ENCODE data around the gene GAPDH. TPM values are rescaled to one million over a fixed set of nuclear protein-coding genes. Genes with fewer than 3 reads are reported as not detected.

Gene GAPDH
- total RNA-seq, 2 donors from 2014 or later = 1,469 to 2,105 TPM

GRCh38 chr12:6560501-6561205 lies 26.3 kb downstream of the GAPDH start:
- WGBS = 93% methylated on average over 13 of the region's 13 CpGs
- H3K27me3 ChIP-seq (replicated peaks; ENCODE audit: insufficient read depth) = no peaks in the 10 kb centered on the region
- H3K27ac ChIP-seq = no peak overlapping the region
- no peak for DNase-seq (ENCODE audit: low spot score)
- H3K4me3 ChIP-seq = no peak overlapping the region
- H3K4me1 ChIP-seq (replicated peaks) = no peaks in the 10 kb centered on the region
- intact Hi-C loops (cut with DNase I) = no loop called here
- no peaks in the 10 kb centered on the region for H3K9me3 ChIP-seq
- TF ChIP-seq POLR2A (IDR thresholded peaks at IDR 0.05) (no peak), POLR2AphosphoS5 (IDR thresholded peaks at IDR 0.05) (no peak)
- TF ChIP-seq, protein P1, sequence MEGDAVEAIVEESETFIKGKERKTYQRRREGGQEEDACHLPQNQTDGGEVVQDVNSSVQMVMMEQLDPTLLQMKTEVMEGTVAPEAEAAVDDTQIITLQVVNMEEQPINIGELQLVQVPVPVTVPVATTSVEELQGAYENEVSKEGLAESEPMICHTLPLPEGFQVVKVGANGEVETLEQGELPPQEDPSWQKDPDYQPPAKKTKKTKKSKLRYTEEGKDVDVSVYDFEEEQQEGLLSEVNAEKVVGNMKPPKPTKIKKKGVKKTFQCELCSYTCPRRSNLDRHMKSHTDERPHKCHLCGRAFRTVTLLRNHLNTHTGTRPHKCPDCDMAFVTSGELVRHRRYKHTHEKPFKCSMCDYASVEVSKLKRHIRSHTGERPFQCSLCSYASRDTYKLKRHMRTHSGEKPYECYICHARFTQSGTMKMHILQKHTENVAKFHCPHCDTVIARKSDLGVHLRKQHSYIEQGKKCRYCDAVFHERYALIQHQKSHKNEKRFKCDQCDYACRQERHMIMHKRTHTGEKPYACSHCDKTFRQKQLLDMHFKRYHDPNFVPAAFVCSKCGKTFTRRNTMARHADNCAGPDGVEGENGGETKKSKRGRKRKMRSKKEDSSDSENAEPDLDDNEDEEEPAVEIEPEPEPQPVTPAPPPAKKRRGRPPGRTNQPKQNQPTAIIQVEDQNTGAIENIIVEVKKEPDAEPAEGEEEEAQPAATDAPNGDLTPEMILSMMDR (IDR thresholded peaks at IDR 0.05) = no peak
- peaks cover 22 to 38% of the 10 kb centered on the region in 2 donors for H3K36me3 ChIP-seq

DNA sequence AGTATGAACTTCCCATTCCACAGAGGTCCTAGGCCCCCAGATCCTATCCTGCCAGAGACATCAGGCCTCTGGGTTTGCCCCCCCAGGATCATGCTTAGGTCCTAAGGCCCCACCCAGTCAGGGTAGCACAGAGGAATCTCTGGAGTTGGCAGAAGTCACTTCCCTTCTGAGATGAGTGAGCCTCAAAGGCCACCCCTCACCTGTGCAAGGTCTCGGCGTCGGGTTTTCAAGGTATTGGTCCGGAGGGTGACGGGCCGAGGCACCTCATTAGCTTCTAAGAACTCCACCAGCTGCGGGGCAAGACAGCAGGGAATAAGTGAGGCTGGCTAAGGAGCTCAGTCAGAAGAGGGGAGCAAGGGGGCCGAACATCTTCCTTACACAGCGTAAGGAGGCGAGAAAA lies 28.6 kb downstream of the GAPDH start:
- Histone ChIP-seq H3K4me3 (no peak overlapping the region), H3K4me1 (replicated peaks) (no peaks in the 10 kb centered on the region), H3K9me3 (no peaks in the 10 kb centered on the region), H3K27ac (no peak overlapping the region), H3K27me3 (replicated peaks; ENCODE audit: insufficient read depth) (no peaks in the 10 kb centered on the region), H3K36me3 (peaks cover 22 to 33% of the 10 kb centered on the region in 2 donors)
- intact Hi-C loops (cut with DNase I) = no loop called here
- DNase-seq (ENCODE audit: low spot score) = no peak
- WGBS = 93% methylated on average over 10 of the region's 10 CpGs
- TF ChIP-seq POLR2AphosphoS5 (IDR thresholded peaks at IDR 0.05) = no peak
- TF ChIP-seq POLR2A (IDR thresholded peaks at IDR 0.05) = no peak
- TF ChIP-seq, protein P1 (IDR thresholded peaks at IDR 0.05) = no peak

GRCh38 chr12:6563448-6564050 lies 29.2 kb downstream of the GAPDH start:
- intact Hi-C loops (cut with DNase I) = no loop called here
- Histone ChIP-seq H3K9me3 (no peaks in the 10 kb centered on the region), H3K27me3 (replicated peaks; ENCODE audit: insufficient read depth) (no peaks in the 10 kb centered on the region), H3K4me1 (replicated peaks) (no peaks in the 10 kb centered on the region), H3K27ac (no peak overlapping the region), H3K4me3 (no peak overlapping the region), H3K36me3 (peaks cover 22 to 33% of the 10 kb centered on the region in 2 donors)
- TF ChIP-seq, protein P1 (IDR thresholded peaks at IDR 0.05) = peak; percentile 18 to 57 (median 46)
- TF ChIP-seq POLR2AphosphoS5 (IDR thresholded peaks at IDR 0.05) = no peak
- WGBS = 73% methylated on average over 8 of the region's 8 CpGs
- DNase-seq (ENCODE audit: low spot score) = no peak

DNA sequence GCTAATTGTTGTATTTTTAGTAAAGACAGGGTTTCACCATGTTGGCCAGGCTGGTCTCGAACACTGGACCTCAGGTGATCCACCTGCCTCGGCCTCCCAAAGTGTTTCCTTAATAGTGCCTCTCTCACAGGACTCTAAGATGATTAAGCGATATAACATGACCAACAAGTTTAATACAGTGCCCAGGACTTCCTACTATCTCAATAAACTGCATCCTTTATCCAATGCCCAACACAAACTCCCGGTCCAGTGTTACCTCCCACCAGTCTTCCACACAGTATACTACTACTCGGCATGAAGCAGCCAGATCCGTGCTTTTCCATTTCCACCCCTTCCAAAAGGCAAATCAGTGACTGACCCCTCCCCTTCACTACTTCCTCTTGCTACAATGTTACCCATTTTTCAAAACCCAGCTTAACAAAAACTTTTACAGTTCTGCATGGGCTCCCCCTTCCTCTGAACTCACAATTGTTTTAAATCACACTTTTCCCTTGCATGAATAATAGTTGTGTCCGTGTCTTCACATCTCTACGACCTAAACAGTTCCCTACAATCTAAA lies 32.9 kb downstream of the GAPDH start:
- peak overlapping the region; percentile 42 to 61 for H3K4me3 ChIP-seq
- H3K4me1 ChIP-seq (replicated peaks) = no peaks in the 10 kb centered on the region
- intact Hi-C loops (cut with DNase I) = loop anchor here (5.0 kb wide), 1 partner anchor 40 kb away; the partner anchor contains the start of gene CHD4
- H3K27ac ChIP-seq = peak overlapping the region; percentile 86 to 88
- no peak for DNase-seq (ENCODE audit: low spot score)
- H3K27me3 ChIP-seq (replicated peaks; ENCODE audit: insufficient read depth) = no peaks in the 10 kb centered on the region
- WGBS = 42% methylated on average over 8 of the region's 8 CpGs
- H3K9me3 ChIP-seq = no peaks in the 10 kb centered on the region
- TF ChIP-seq POLR2AphosphoS5 (IDR thresholded peaks at IDR 0.05) (no peak), POLR2A (IDR thresholded peaks at IDR 0.05) (no peak)
- TF ChIP-seq, protein P1 (IDR thresholded peaks at IDR 0.05) = no peak
- peaks cover 0 to 16% of the 10 kb centered on the region in 2 donors for H3K36me3 ChIP-seq

All from prostate gland (tissue), 2 donors.